GM18868 (cell line): ENCODE data around the gene C2orf68.
A peak's percentile ranks its signal among the peaks of the same experiment; 100 is the strongest.
"Not testable (repeated sequence)": the region's sequence is repeated elsewhere in the genome, so short reads cannot be mapped to it uniquely, and the experiment has no call there.

Experiments used
- ATAC-seq: cut with Tn5 transposase; IDR thresholded peaks from one replicate; pipeline ENCODE4 v1.9.1; 2021; ENCODE audit warnings: mild to moderate bottlenecking, moderate library complexity; ENCODE audit not compliant: unreplicated experiment

The C2orf68 gene

GRCh38 chr2:85631316-85631715, 19.4 kb upstream of the C2orf68 start:
- no peak for ATAC-seq

GRCh38 chr2:85628658-85629057, 16.8 kb upstream of the C2orf68 start:
- ATAC-seq, result peak; percentile 74

GRCh38 chr2:85623991-85624390, 12.1 kb upstream of the C2orf68 start:
- no peak for ATAC-seq

GRCh38 chr2:85621338-85621737, 9.5 kb upstream of the C2orf68 start:
- ATAC-seq, result no peak

GRCh38 chr2:85619617-85620016, 7.8 kb upstream of the C2orf68 start:
- ATAC-seq, result no peak

GRCh38 chr2:85617723-85618122, 5.9 kb upstream of the C2orf68 start:
- ATAC-seq, result not testable (repeated sequence)

- ATAC-seq, result no peak
Measured at GRCh38 chr2:85615413-85615728, 3.5 kb upstream of the C2orf68 start.

GRCh38 chr2:85614757-85615156, 2.9 kb upstream of the C2orf68 start:
- ATAC-seq, result not testable (repeated sequence)

GRCh38 chr2:85613717-85614515, 2.0 kb upstream of the C2orf68 start:
- no peak for ATAC-seq

GRCh38 chr2:85611217-85611704, 605 bp downstream of the C2orf68 start:
- no peak for ATAC-seq

GRCh38 chr2:85607268-85608215, 4.3 kb downstream of the C2orf68 start:
- no peak for ATAC-seq

- no peak for ATAC-seq
Measured at GRCh38 chr2:85606116-85606455, 5.8 kb downstream of the C2orf68 start.

GRCh38 chr2:85605406-85606115, 6.3 kb downstream of the C2orf68 start:
- ATAC-seq, result no peak

- ATAC-seq, result no peak
Measured at GRCh38 chr2:85604568-85605339, 7.1 kb downstream of the C2orf68 start.

GRCh38 chr2:85604133-85604444, 7.8 kb downstream of the C2orf68 start:
- not testable (repeated sequence) for ATAC-seq

GRCh38 chr2:85602476-85603234, 9.2 kb downstream of the C2orf68 start, which contains the start of gene TMEM150A:
Gene TMEM150A (minus strand): TSS chr2:85602698. CDS start chr2:85601948, 750 bp downstream.
- peak; percentile 95 for ATAC-seq

GRCh38 chr2:85601771-85602475, 9.9 kb downstream of the C2orf68 start:
- ATAC-seq, result peak; percentile 40

- ATAC-seq, result no peak
Measured at GRCh38 chr2:85600951-85601770, 10.7 kb downstream of the C2orf68 start.
